Lower lobe of right lung (tissue), 2 donors: ENCODE measurements around the gene SMDT1. TPM values are rescaled to one million over a fixed set of nuclear protein-coding genes. Genes with fewer than 3 reads are reported as not detected.
"Not testable (repeated sequence)": the region's sequence is repeated elsewhere in the genome, so short reads cannot be mapped to it uniquely, and the experiment has no call there.

Experiments
- ATAC-seq, 2 donors: fragments of 200-7000 bp; cut with Tn5 transposase; one replicate each; pipeline ENCODE4 v1.9.1; 2020 to 2022; ENCODE audit warnings: mild to moderate bottlenecking in 2 of 2, moderate library complexity in 2 of 2
- DNase-seq: peaks from one replicate; pipeline ENCODE4 v3.0.0-alpha.2; 2020
- H3K27ac ChIP-seq: fragments of 200-600 bp; one replicate; pipeline ENCODE4 v1.8.0; 2022
- H3K27me3 ChIP-seq: fragments of 200-600 bp; one replicate; pipeline ENCODE4 v1.8.0; 2022; ENCODE audit warnings: low read depth
- H3K36me3 ChIP-seq: fragments of 200-600 bp; one replicate; pipeline ENCODE4 v1.8.0; 2022; ENCODE audit warnings: mild to moderate bottlenecking
- H3K4me1 ChIP-seq: fragments of 200-600 bp; one replicate; pipeline ENCODE4 v1.8.0; 2022
- H3K4me3 ChIP-seq: fragments of 200-600 bp; one replicate; pipeline ENCODE4 v1.8.0; 2022; ENCODE audit warnings: mild to moderate bottlenecking
- H3K9me3 ChIP-seq: fragments of 200-600 bp; one replicate; pipeline ENCODE4 v1.8.0; 2022
- intact Hi-C: fragments of 100-400 bp; cut with DNase I; formaldehyde crosslinking; loops from one replicate; pipeline ENCODE4 v1.11.0; 2022
- total RNA-seq: library from RNA; stranded (reverse); fragmentation: NEBNext Ultra II Directional; extraction: Animal tissue kit (Norgen Biotek cat#: 25700); gene quantifications from one replicate; pipeline ENCODE4 v1.2.1, GENCODE V29; 2021
- TF ChIP-seq, protein P1 (sequence below): fragments of 200-600 bp; IDR thresholded peaks from one replicate; pipeline ENCODE4 v1.8.0; 2022; ENCODE audit warnings: antibody characterized with exemption, mild to moderate bottlenecking
- donor health status: DM: no; HTN: yes; CAD: no; lungs with severe emphysema.

The SMDT1 gene
- total RNA-seq, 1 donor from 2014 or later = 119 TPM

DNA sequence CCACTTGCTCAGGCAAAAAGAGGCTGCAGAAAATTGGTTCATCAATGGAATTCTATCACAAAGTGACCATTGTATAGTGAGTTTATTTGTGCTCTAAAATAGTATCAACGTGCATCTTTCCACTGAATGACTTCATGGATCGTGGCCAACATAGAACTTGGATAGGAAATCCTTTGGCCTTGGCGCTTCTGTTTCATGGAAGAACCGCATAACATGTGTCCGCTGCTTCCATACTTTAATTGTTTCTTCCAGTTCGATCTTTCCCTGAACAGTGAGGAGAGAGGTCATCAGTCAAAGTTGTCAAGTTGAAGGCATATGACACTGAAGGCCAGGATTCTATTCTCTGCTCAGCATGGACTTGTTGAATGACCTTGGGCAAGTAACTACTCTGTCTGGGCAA lies 6.6 kb downstream of the SMDT1 start:
- H3K9me3 ChIP-seq = no peaks in the 10 kb centered on the region
- H3K4me3 ChIP-seq = no peak overlapping the region
- TF ChIP-seq, protein P1, sequence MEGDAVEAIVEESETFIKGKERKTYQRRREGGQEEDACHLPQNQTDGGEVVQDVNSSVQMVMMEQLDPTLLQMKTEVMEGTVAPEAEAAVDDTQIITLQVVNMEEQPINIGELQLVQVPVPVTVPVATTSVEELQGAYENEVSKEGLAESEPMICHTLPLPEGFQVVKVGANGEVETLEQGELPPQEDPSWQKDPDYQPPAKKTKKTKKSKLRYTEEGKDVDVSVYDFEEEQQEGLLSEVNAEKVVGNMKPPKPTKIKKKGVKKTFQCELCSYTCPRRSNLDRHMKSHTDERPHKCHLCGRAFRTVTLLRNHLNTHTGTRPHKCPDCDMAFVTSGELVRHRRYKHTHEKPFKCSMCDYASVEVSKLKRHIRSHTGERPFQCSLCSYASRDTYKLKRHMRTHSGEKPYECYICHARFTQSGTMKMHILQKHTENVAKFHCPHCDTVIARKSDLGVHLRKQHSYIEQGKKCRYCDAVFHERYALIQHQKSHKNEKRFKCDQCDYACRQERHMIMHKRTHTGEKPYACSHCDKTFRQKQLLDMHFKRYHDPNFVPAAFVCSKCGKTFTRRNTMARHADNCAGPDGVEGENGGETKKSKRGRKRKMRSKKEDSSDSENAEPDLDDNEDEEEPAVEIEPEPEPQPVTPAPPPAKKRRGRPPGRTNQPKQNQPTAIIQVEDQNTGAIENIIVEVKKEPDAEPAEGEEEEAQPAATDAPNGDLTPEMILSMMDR = no peak
- DNase-seq = no peak
- H3K4me1 ChIP-seq = peaks cover 21% of the 10 kb centered on the region
- intact Hi-C loops = no loop called here
- H3K27ac ChIP-seq = no peak overlapping the region
- no peak for ATAC-seq
- H3K27me3 ChIP-seq = no peaks in the 10 kb centered on the region
- H3K36me3 ChIP-seq = peaks cover 56% of the 10 kb centered on the region

DNA sequence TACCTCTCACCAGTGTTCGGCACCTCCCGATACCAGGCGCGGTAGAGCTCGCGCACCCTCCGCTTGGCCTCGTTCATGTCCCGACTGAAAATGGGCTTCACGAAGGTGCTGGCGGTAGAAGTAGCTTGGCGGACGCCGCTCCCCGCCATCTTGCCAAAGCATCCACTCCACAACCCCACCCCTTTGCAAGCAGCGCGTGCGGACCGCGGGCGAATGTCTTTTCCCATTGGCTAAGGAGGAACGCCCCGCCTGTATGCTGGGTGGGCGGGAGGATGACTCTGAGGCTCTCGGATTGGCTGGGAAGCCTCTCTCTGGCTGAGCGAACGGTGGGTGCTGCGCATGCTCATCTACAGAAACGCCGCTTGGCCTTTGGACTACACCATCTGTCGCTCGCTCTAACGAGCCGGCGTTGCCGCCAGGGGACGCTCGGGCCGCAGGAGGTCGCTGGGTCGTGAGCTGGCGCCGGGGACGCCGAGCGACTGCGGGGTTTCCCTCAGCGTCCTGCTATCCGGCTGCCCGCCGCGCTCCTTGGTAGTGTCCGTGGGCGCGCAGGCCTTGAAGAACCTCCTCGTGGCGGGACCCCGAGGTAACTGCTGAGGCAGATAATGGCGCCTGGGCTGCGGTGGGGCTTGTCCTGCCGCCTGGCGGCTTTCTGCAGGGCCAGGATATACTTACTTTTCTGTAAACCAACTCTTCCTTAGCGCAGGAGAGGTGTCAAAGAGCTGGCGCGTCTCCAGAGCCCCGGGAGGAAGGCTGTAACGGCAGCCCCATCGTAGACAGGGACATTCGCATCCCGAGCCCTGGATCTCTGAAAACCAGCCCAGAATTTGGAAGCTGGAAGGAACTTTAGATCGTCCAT lies 11.3 kb downstream of the SMDT1 start, which contains the start of gene NDUFA6:
Gene NDUFA6 (minus strand): TSS at position 177 of the 859 bp plus-strand sequence. CDS start 28 bp downstream, at position 149.
- H3K9me3 ChIP-seq = no peaks in the 10 kb centered on the region
- no peaks in the 10 kb centered on the region for H3K27me3 ChIP-seq
- TF ChIP-seq, protein P1 = peak; percentile 95
- peak within 1 kb of the TSS; percentile 100 for H3K4me3 ChIP-seq
- peaks cover 16% of the 10 kb centered on the region for H3K36me3 ChIP-seq
- DNase-seq = peak; percentile 99
- ATAC-seq = peak; percentile 98 to 100
- peak within 1 kb of the TSS; percentile 99 for H3K27ac ChIP-seq
- intact Hi-C loops = no loop called here
- H3K4me1 ChIP-seq = peaks cover 28% of the 10 kb centered on the region

DNA sequence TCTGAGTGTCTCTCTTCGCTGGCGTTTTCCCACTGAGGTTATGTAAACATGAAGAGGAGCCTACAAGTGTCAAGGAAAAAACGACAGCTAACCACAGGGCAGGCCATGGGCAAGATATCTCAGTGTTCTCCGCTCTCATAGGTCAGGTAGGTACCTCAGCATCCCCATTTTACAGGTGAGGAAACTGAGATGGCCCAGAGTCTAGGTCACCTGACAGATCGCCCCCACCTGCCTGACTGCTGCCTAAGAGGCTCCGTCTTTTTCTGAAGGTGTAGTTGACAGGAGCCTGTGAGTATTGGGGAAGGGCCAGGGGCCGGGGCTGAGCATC lies 11.9 kb downstream of the SMDT1 start:
- H3K4me1 ChIP-seq = peaks cover 28% of the 10 kb centered on the region
- no peaks in the 10 kb centered on the region for H3K27me3 ChIP-seq
- intact Hi-C loops = no loop called here
- DNase-seq = no peak
- peaks cover 10% of the 10 kb centered on the region for H3K36me3 ChIP-seq
- H3K27ac ChIP-seq = peak overlapping the region; percentile 99
- peak in 1 of 2 donors; percentile 0 for ATAC-seq
- no peaks in the 10 kb centered on the region for H3K9me3 ChIP-seq
- TF ChIP-seq, protein P1 = no peak
- H3K4me3 ChIP-seq = peak overlapping the region; percentile 100

DNA sequence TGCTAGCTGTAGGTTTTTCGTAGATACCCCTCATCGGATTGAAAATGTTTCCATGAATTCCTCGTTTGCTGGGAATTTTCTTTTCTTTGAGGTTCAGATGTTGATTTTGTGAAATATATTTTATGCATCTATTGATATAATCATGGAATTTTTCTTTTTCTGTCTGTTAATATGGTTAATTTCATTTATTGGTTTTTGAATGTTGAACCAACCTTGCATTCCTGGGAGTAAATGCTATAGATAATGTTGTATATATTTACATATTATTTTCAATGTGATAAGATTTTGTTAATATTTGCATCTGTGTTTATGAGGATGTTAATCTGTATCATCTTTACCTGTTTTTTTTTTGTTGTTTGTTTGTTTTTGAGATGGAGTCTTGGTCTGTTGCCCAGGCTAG lies 21.7 kb downstream of the SMDT1 start:
- TF ChIP-seq, protein P1 = no peak
- no peaks in the 10 kb centered on the region for H3K36me3 ChIP-seq
- H3K4me3 ChIP-seq = no peak overlapping the region
- peaks cover 43% of the 10 kb centered on the region for H3K9me3 ChIP-seq
- DNase-seq = no peak
- H3K27me3 ChIP-seq = no peaks in the 10 kb centered on the region
- intact Hi-C loops = no loop called here
- H3K27ac ChIP-seq = no peak overlapping the region
- no peaks in the 10 kb centered on the region for H3K4me1 ChIP-seq
- ATAC-seq = no peak

DNA sequence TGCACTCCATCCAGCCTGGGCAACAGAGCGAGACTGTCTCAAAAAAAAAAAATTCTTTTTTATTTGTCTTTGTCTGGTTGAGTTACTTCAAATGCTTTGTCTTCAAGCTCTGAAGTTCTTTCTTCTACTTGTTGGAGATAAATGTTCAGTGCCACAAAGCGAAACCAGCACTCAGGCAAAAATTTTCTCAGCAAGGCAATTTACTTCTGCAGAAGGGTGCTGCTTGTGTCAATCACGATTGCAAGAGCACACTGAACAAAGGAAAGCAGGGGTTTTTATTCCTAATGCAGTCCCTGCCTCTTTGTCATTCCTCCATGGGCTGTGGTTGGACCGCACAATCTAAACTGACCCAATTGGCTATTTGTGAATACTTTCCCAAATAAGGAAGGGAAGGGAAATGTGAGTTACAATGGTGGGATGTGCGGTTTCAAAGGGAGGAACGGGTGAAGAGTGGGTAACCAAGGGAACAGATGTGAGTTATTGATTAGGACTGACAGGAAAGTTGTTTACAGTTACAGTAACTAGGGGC lies 24.9 kb downstream of the SMDT1 start:
- DNase-seq, H3K36me3 ChIP-seq, H3K4me1 ChIP-seq, H3K4me3 ChIP-seq, H3K27me3 ChIP-seq, H3K27ac ChIP-seq, ATAC-seq, intact Hi-C loops: not testable (repeated sequence)
- H3K9me3 ChIP-seq = peaks cover 40% of the 10 kb centered on the region

DNA sequence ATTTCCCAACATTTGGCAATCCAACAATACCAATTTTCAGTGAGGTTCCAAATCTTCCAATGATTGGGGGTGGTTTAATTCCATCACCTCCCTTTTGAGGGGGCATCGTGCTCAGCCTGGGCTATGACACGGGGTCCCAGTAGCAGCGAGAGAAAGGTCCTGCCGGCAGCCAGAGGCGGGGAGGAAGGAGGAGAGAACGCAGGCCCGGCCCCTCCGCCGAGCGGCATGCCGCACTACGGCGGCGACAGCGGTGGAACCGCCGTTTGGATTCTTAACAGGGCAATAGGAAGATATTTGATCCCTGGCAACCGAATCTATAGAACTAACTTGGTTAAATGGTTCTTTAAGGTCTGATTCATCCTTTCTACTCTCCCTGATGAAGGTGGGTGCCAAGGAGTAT lies 29.3 kb downstream of the SMDT1 start:
- intact Hi-C loops = no loop called here
- Histone ChIP-seq H3K27me3 (no peaks in the 10 kb centered on the region), H3K4me1 (no peaks in the 10 kb centered on the region), H3K4me3 (no peak overlapping the region), H3K9me3 (peaks cover 15% of the 10 kb centered on the region), H3K27ac (no peak overlapping the region), H3K36me3 (no peaks in the 10 kb centered on the region)
- ATAC-seq (no peak), DNase-seq (no peak)
- TF ChIP-seq, protein P1 = no peak
